ENCODE measurements around the gene PTPRG. TPM values are rescaled to one million over a fixed set of nuclear protein-coding genes. Genes with fewer than 3 reads are reported as not detected.
A peak's percentile ranks its signal among the peaks of the same experiment; 100 is the strongest.

The PTPRG gene
- total RNA-seq, 1 donor: 41.0 TPM

DNA sequence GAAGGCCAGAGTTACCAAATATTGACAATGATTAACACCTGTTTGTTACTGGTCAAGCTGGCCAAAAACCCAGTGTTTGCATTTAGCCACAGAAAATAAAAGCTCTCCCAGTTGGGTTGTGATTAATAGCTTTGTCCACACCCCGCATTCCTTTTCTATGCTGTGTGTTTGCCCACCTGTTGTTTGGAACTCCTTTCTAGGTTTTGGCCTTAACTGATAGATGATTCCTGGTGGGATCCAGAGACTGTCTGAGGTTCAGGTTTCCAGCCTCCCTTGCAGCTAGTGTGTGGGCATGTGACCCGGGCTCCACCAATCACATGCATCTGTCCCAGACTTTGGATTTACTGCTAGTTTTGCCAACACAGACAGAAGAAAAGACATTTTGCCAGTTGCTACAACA is 83.8 kb downstream of the PTPRG start:
- no peak for DNase-seq (ENCODE audit: low read depth)
- TF ChIP-seq, protein P1, sequence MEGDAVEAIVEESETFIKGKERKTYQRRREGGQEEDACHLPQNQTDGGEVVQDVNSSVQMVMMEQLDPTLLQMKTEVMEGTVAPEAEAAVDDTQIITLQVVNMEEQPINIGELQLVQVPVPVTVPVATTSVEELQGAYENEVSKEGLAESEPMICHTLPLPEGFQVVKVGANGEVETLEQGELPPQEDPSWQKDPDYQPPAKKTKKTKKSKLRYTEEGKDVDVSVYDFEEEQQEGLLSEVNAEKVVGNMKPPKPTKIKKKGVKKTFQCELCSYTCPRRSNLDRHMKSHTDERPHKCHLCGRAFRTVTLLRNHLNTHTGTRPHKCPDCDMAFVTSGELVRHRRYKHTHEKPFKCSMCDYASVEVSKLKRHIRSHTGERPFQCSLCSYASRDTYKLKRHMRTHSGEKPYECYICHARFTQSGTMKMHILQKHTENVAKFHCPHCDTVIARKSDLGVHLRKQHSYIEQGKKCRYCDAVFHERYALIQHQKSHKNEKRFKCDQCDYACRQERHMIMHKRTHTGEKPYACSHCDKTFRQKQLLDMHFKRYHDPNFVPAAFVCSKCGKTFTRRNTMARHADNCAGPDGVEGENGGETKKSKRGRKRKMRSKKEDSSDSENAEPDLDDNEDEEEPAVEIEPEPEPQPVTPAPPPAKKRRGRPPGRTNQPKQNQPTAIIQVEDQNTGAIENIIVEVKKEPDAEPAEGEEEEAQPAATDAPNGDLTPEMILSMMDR (IDR thresholded peaks at IDR 0.05; ENCODE audit: insufficient read depth, low read depth, low read length): no peak
- H3K4me3 ChIP-seq (ENCODE audit: low read depth, low read length): no peak overlapping the region

DNA sequence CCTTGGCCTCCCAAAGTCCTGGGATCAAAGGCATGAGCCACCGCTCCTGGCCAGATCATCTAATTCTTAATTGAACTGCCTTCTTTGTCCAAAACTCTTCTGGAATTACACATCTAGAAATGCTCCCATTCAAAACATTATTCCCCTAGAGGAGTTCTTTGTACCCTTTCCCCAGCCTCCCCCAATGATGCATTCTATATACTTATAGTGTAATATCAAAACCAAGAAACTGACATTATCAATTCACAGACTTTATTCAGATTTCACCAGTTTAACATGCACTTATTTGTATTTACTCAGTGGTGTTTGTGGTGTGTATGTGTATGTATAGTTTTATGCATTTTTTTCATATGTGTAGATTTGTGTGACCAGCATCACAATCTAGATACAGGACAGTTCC is 85.0 kb downstream of the PTPRG start:
- DNase-seq (ENCODE audit: low read depth): no peak
- no peak overlapping the region for H3K4me3 ChIP-seq (ENCODE audit: low read depth, low read length)
- TF ChIP-seq, protein P1 (IDR thresholded peaks at IDR 0.05; ENCODE audit: insufficient read depth, low read depth, low read length): no peak

DNA sequence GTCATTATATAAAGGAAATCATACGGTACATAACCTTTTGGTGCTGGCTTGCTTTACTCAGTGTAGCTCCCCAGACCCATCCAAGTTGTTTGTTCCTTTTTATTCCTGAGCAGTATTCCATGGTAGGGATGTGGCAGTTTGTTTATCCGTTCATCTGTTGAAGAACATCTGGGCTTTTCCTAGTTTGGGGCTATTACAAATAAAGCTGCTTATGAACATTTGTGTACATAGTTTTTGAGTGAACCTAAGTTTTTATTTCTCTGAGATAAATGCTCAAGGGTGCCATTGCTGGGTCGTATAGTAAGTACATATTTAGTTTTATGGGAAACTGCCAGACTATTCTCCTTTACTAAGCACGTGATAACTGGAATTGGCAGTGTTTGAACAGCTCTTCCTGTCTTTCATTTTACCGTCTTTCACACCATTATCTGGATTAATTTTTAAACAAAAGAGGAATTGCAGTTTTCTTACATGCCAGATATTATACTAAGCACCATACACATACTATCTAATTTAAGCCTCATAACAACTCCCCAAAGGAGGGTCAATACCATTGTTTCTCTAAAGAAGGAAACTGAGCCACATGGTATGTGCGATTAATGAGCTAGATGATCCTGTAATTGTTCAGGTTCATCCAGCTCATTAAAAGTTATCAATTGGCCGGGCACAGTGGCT is 85.6 kb downstream of the PTPRG start:
- no peak overlapping the region for H3K4me3 ChIP-seq (ENCODE audit: low read depth, low read length)
- DNase-seq (ENCODE audit: low read depth): peak; percentile 51
- TF ChIP-seq, protein P1 (IDR thresholded peaks at IDR 0.05; ENCODE audit: insufficient read depth, low read depth, low read length): no peak

DNA sequence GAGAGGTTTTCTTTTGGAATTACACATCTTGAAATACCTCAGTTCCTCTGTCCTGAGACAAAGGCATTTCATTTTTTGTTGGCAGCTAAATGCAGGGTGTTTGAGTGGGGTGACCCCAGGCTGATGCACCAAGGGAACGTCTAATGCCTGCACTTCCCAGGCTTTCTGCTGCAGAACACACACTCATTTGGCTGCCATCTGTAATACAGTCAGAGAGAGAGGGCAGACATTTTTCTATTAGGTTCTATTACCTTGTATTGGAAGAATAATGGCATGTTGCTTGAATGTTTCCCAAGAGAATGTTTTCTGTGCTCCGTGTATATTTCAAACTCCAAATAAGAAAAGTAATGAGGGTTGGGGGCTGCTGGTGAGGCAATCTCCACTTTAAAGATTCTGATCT is 87.1 kb downstream of the PTPRG start:
- H3K4me3 ChIP-seq (ENCODE audit: low read depth, low read length): no peak overlapping the region
- no peak for DNase-seq (ENCODE audit: low read depth)
- TF ChIP-seq, protein P1 (IDR thresholded peaks at IDR 0.05; ENCODE audit: insufficient read depth, low read depth, low read length): no peak

DNA sequence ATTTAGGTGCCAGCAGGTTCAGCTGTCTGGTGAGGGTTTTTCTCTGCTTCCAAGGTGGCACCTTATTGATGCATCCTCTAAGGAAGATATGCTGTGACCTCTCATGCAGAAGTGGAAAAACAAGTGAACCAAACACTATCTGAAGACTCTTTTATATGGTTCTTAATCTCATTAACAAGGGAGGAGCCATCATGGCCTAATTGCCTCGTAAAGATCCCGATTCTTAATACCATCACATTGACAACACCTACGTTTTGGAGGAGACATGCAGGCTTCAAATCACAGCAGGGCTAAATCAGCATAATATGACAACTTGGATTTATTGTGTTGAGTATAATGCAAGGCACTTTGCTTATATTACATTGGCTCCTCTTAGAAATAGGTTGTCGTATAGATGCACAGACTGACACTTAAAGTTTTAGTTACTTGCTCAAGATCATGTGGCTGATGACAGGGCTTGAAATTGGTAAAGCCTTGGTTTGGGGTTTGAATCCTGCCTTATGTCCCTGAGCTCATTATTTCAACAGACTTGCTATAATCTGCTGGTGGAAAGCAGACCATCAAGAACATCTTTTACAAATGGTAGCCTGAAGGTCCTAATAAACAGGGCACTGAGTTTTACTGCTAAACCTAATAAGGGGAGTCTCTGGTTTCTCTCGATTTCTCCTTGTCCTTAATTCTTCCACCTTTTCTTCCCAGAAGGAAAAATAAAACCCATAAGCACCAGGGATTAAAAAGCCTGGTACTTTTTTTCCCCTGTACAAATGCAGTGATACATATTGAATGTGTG is 88.2 kb downstream of the PTPRG start:
- TF ChIP-seq, protein P1 (IDR thresholded peaks at IDR 0.05; ENCODE audit: insufficient read depth, low read depth, low read length): no peak
- no peak overlapping the region for H3K4me3 ChIP-seq (ENCODE audit: low read depth, low read length)
- DNase-seq (ENCODE audit: low read depth): peak; percentile 4

DNA sequence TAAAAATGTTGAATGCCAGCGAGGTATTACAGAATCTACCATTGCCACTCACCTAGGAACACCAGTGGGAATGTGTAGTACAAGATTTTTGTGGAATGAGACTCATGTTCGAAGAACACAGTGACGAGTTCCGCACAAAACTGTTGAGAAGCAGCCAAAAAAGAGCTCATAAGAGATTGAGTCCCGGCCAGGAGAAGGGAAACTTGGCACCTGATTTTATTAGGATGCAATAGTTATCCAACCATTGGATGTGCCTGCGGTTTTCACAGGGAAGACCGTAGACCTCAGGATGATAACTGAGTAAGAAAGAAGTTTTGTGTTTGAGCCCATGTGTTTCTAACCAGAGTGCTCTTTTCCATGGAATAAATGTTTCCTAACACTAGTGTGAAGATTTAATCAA is 88.9 kb downstream of the PTPRG start:
- TF ChIP-seq, protein P1 (IDR thresholded peaks at IDR 0.05; ENCODE audit: insufficient read depth, low read depth, low read length): no peak
- no peak overlapping the region for H3K4me3 ChIP-seq (ENCODE audit: low read depth, low read length)
- peak; percentile 89 for DNase-seq (ENCODE audit: low read depth)
